Neural cell (in vitro differentiated cells): Measurements from ENCODE around the gene COL25A1. TPM values are rescaled to one million over a fixed set of nuclear protein-coding genes. Genes with fewer than 3 reads are reported as not detected.

Source experiments
- H2AFZ ChIP-seq: fragments of 200-600, 300-800 bp; sonication (generic), shearing (Covaris generic); 2 replicates; pipeline ENCODE4 v1.6.0; 2014; ENCODE audit warnings: low read depth, mild to moderate bottlenecking, antibody characterized with exemption, low read length, moderate library complexity
- H3F3A ChIP-seq: fragments of 200-600 bp; shearing (Covaris generic); 2 replicates; pipeline ENCODE4 v1.6.1; 2016; ENCODE audit warnings: mild to moderate bottlenecking, moderate library complexity, mixed read lengths, antibody characterized with exemption, low read length; ENCODE audit not compliant: insufficient read depth, poor library complexity, severe bottlenecking
- H3K27ac ChIP-seq: fragments of 200-600, 300-800 bp; sonication (generic), shearing (Covaris generic); 2 replicates; pipeline ENCODE4 v1.5.1; 2014; ENCODE audit warnings: mild to moderate bottlenecking, low read length, moderate library complexity
- H3K27me3 ChIP-seq: fragments of 300-800, 200-600 bp; sonication (generic), shearing (Covaris generic); 2 replicates; pipeline ENCODE4 v1.6.0; 2014; ENCODE audit warnings: mild to moderate bottlenecking, low read depth, low read length, moderate library complexity; ENCODE audit not compliant: insufficient read depth
- H3K36me3 ChIP-seq: fragments of 300-800, 200-600 bp; sonication (generic), shearing (Covaris generic); 2 replicates; pipeline ENCODE4 v1.5.1; 2014; ENCODE audit warnings: mild to moderate bottlenecking, antibody characterized with exemption, low read length, moderate library complexity; ENCODE audit not compliant: insufficient read depth
- H3K4me2 ChIP-seq: fragments of 300-800, 200-600 bp; sonication (generic), shearing (Covaris generic); 2 replicates; pipeline ENCODE4 v1.6.0; 2014; ENCODE audit warnings: mild to moderate bottlenecking, low read length
- H3K4me3 ChIP-seq: fragments of 300-800, 200-600 bp; sonication (generic), shearing (Covaris generic); 2 replicates; pipeline ENCODE4 v1.5.1; 2014; ENCODE audit warnings: mild to moderate bottlenecking, low read length, moderate library complexity
- H3K79me2 ChIP-seq: fragments of 200-600 bp; shearing (Covaris generic); replicated peaks from 2 replicates; pipeline ENCODE4 v1.6.0; 2014; ENCODE audit warnings: mild to moderate bottlenecking, low read length, moderate library complexity; ENCODE audit not compliant: insufficient read depth
- H3K9ac ChIP-seq: fragments of 300-800, 200-600 bp; sonication (generic), shearing (Covaris generic); 2 replicates; pipeline ENCODE4 v1.6.1; 2016; ENCODE audit warnings: mild to moderate bottlenecking, low read length, mixed read lengths
- H3K9me2 ChIP-seq: fragments of 200-600 bp; shearing (Covaris generic); 2 replicates; pipeline ENCODE4 v1.6.1; 2016; ENCODE audit warnings: mild to moderate bottlenecking, low read length, mixed read lengths; ENCODE audit not compliant: insufficient read depth
- H3K9me3 ChIP-seq: fragments of 200-600, 300-800 bp; sonication (generic), shearing (Covaris generic); 2 replicates; pipeline ENCODE4 v1.6.1; 2016; ENCODE audit warnings: mild to moderate bottlenecking, mixed run types, low read length, moderate library complexity, mixed read lengths
- H4K20me1 ChIP-seq: fragments of 200-600 bp; shearing (Covaris generic); 2 replicates; pipeline ENCODE4 v1.6.1; 2016; ENCODE audit warnings: mild to moderate bottlenecking, mixed run types; ENCODE audit not compliant: insufficient read depth
- EP300 ChIP-seq: fragments of 450-650 bp; conservative IDR thresholded peaks from 2 replicates; pipeline ENCODE4 v1.6.1; 2014; ENCODE audit warnings: antibody characterized with exemption, mild to moderate bottlenecking, moderate library complexity; ENCODE audit not compliant: poor library complexity, severe bottlenecking
- EZH2 ChIP-seq: fragments of 200-600, 300-800 bp; shearing (Covaris generic), sonication (generic); IDR thresholded peaks from 2 replicates; pipeline ENCODE4 v1.6.1; 2014; ENCODE audit warnings: antibody characterized with exemption, low read length, borderline replicate concordance, mild to moderate bottlenecking; ENCODE audit not compliant: insufficient read depth, poor library complexity, severe bottlenecking
- MXI1 ChIP-seq: fragments of 450-650 bp; conservative IDR thresholded peaks from 2 replicates; pipeline ENCODE4 v1.6.1; 2014; ENCODE audit warnings: antibody characterized with exemption, mild to moderate bottlenecking; ENCODE audit not compliant: poor library complexity, severe bottlenecking
- POLR2AphosphoS5 ChIP-seq: IDR thresholded peaks from 2 replicates; pipeline ENCODE4 v1.6.1; 2012
- RAD21 ChIP-seq: fragments of 450-650 bp; conservative IDR thresholded peaks from 2 replicates; pipeline ENCODE4 v1.6.1; 2014; ENCODE audit warnings: antibody characterized with exemption, mild to moderate bottlenecking, moderate library complexity
- SMC3 ChIP-seq: fragments of 450-650 bp; conservative IDR thresholded peaks from 2 replicates; pipeline ENCODE4 v1.6.1; 2014; ENCODE audit warnings: antibody characterized with exemption, mild to moderate bottlenecking, moderate library complexity; ENCODE audit not compliant: poor library complexity
- TAF1 ChIP-seq: IDR thresholded peaks from 2 replicates; pipeline ENCODE4 v1.6.1; 2012; ENCODE audit warnings: low read depth
- polyA plus RNA-seq: library from polyadenylated mRNA; depleted of rRNA; stranded (reverse); fragments of >200 nt; gene quantifications from 2 replicates; pipeline ENCODE4 v1.2.3, GENCODE V29; 2014
- TF ChIP-seq, protein P1 (sequence below): fragments of 450-650 bp; IDR thresholded peaks from 2 replicates; pipeline ENCODE4 v1.5.1; 2014; ENCODE audit warnings: antibody characterized with exemption, mild to moderate bottlenecking, moderate library complexity; ENCODE audit not compliant: poor library complexity, severe bottlenecking
- TF ChIP-seq, protein P2 (sequence below): IDR thresholded peaks from 2 replicates; pipeline ENCODE4 v1.6.1; 2012; ENCODE audit warnings: borderline replicate concordance

COL25A1 gene
- polyA plus RNA-seq, 1 donor from 2014 or later = 32.3 TPM

DNA sequence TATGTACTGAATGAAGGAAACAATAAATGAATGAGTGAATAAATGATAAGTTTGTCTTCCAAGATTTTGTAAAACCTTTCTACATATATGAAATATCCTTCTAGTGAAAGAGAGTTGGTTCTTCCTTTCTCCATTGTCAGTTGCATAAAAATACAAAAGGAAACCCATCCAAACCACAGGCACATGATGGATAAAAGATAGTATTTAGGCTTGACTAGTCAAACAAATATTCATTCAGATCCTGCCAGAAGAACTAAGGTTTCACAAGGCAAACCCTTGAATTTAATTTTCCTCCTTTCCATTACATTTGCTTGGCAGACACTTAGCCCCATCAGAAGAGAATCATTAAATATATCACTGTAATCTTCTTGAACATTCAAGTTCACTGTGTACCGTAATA, 208.4 kb downstream of the COL25A1 start:
- TF ChIP-seq POLR2AphosphoS5 (no peak), EP300 (no peak), EZH2 (no peak), SMC3 (no peak), TAF1 (no peak), RAD21 (no peak)
- TF ChIP-seq, protein P1, sequence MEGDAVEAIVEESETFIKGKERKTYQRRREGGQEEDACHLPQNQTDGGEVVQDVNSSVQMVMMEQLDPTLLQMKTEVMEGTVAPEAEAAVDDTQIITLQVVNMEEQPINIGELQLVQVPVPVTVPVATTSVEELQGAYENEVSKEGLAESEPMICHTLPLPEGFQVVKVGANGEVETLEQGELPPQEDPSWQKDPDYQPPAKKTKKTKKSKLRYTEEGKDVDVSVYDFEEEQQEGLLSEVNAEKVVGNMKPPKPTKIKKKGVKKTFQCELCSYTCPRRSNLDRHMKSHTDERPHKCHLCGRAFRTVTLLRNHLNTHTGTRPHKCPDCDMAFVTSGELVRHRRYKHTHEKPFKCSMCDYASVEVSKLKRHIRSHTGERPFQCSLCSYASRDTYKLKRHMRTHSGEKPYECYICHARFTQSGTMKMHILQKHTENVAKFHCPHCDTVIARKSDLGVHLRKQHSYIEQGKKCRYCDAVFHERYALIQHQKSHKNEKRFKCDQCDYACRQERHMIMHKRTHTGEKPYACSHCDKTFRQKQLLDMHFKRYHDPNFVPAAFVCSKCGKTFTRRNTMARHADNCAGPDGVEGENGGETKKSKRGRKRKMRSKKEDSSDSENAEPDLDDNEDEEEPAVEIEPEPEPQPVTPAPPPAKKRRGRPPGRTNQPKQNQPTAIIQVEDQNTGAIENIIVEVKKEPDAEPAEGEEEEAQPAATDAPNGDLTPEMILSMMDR = no peak
- TF ChIP-seq, protein P2, sequence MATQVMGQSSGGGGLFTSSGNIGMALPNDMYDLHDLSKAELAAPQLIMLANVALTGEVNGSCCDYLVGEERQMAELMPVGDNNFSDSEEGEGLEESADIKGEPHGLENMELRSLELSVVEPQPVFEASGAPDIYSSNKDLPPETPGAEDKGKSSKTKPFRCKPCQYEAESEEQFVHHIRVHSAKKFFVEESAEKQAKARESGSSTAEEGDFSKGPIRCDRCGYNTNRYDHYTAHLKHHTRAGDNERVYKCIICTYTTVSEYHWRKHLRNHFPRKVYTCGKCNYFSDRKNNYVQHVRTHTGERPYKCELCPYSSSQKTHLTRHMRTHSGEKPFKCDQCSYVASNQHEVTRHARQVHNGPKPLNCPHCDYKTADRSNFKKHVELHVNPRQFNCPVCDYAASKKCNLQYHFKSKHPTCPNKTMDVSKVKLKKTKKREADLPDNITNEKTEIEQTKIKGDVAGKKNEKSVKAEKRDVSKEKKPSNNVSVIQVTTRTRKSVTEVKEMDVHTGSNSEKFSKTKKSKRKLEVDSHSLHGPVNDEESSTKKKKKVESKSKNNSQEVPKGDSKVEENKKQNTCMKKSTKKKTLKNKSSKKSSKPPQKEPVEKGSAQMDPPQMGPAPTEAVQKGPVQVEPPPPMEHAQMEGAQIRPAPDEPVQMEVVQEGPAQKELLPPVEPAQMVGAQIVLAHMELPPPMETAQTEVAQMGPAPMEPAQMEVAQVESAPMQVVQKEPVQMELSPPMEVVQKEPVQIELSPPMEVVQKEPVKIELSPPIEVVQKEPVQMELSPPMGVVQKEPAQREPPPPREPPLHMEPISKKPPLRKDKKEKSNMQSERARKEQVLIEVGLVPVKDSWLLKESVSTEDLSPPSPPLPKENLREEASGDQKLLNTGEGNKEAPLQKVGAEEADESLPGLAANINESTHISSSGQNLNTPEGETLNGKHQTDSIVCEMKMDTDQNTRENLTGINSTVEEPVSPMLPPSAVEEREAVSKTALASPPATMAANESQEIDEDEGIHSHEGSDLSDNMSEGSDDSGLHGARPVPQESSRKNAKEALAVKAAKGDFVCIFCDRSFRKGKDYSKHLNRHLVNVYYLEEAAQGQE = no peak
- Histone ChIP-seq H4K20me1 (no peaks in the 10 kb centered on the region), H3K27me3 (no peaks in the 10 kb centered on the region), H3K9ac (no peak overlapping the region), H3K79me2 (no peaks in the 10 kb centered on the region), H3K9me2 (no peaks in the 10 kb centered on the region), H3K36me3 (no peaks in the 10 kb centered on the region), H3F3A (no peaks in the 10 kb centered on the region), H3K4me3 (no peak overlapping the region), H2AFZ (no peak overlapping the region), H3K4me2 (no peak overlapping the region), H3K9me3 (no peaks in the 10 kb centered on the region), H3K27ac (no peak overlapping the region)

DNA sequence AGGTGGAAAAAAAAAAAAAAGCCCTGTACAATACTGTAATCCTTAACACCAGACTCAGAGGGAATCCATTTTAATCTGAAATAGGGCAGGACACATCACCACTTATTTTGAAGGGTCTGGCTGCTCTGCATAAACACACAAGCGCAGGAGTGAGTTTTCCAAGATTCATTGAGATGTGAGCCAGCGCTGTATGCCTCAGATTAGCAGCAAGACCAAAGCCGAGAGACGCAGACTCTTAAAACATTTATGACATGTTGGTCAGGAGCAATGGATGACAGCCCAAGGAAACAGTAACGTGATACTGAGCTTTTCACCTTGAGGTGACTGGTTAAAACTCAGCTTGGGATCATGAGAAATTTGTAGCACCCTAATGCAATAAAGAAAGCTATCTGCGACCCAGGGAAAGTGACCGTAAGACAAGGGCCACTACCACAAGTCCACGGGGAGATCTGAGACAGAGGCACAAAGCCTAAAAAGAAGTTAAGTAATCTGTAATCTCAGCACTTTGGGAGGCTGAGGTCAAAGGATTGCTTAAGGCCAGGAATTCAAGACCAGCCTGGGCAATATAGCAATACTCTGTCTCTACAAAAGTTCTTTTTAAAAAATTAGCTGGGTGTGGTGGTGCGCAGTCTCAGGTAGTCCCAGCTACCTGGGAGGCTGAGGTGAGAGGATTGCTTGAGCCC, 210.6 kb downstream of the COL25A1 start:
- H3K9me2 ChIP-seq = no peaks in the 10 kb centered on the region
- no peak for TF ChIP-seq TAF1
- TF ChIP-seq POLR2AphosphoS5 = no peak
- TF ChIP-seq SMC3 = no peak
- H2AFZ ChIP-seq = no peak overlapping the region
- H3K27ac ChIP-seq = no peak overlapping the region
- no peaks in the 10 kb centered on the region for H3K27me3 ChIP-seq
- no peaks in the 10 kb centered on the region for H3K9me3 ChIP-seq
- no peak overlapping the region for H3K4me3 ChIP-seq
- H3K9ac ChIP-seq = no peak overlapping the region
- no peaks in the 10 kb centered on the region for H3K79me2 ChIP-seq
- H4K20me1 ChIP-seq = no peaks in the 10 kb centered on the region
- H3K36me3 ChIP-seq = no peaks in the 10 kb centered on the region
- H3F3A ChIP-seq = no peaks in the 10 kb centered on the region
- no peak overlapping the region for H3K4me2 ChIP-seq

DNA sequence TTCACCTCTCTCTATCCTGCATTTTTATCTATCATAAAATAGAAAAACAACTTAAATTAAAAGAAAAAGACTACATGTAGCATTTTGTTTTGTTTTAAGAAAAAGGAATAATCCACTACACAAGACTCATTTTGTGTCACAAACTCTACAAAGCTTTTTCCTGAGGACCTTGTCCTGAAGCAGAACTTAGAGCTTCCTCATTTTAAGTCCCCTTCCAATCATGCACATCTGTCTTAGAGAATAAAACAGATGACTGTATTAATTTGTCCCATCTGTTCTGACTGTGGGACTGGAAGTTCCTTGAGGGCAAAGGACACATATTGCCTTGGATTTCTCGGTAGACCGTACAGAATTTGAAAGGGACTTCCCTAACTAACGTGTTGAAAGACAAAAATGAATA, 218.5 kb downstream of the COL25A1 start:
- no peaks in the 10 kb centered on the region for H3K9me2 ChIP-seq
- H2AFZ ChIP-seq = no peak overlapping the region
- H3K9me3 ChIP-seq = no peaks in the 10 kb centered on the region
- H3F3A ChIP-seq = no peaks in the 10 kb centered on the region
- H3K27me3 ChIP-seq = no peaks in the 10 kb centered on the region
- H3K9ac ChIP-seq = no peak overlapping the region
- H4K20me1 ChIP-seq = no peaks in the 10 kb centered on the region
- no peaks in the 10 kb centered on the region for H3K36me3 ChIP-seq
- H3K27ac ChIP-seq = no peak overlapping the region
- TF ChIP-seq EZH2 = no peak
- no peak for TF ChIP-seq EP300
- TF ChIP-seq POLR2AphosphoS5 = no peak
- no peak for TF ChIP-seq MXI1
- TF ChIP-seq TAF1 = no peak
- TF ChIP-seq, protein P2 = no peak
- TF ChIP-seq, protein P1 = no peak
- no peak for TF ChIP-seq SMC3
- TF ChIP-seq RAD21 = no peak
- H3K79me2 ChIP-seq = no peaks in the 10 kb centered on the region
- no peak overlapping the region for H3K4me3 ChIP-seq
- H3K4me2 ChIP-seq = no peak overlapping the region
